Urinary bladder (tissue), 4 donors: ENCODE results near the gene TMED6. TPM values are rescaled to one million over a fixed set of nuclear protein-coding genes. Genes with fewer than 3 reads are reported as not detected.
A peak's percentile ranks its signal among the peaks of the same experiment; 100 is the strongest.

Source experiments
- DNase-seq: peaks from one replicate; pipeline ENCODE4 v3.0.0-alpha.2; 2015; ENCODE audit errors: extremely low spot score
- H3K27ac ChIP-seq: one replicate; pipeline ENCODE4 v1.5.1; 2013; ENCODE audit warnings: low read depth, mild to moderate bottlenecking, moderate library complexity
- H3K36me3 ChIP-seq: one replicate; pipeline ENCODE4 v1.6.1; 2013; ENCODE audit warnings: mild to moderate bottlenecking, moderate library complexity; ENCODE audit not compliant: insufficient read depth
- H3K4me1 ChIP-seq: one replicate; pipeline ENCODE4 v1.6.1; 2013; ENCODE audit warnings: mild to moderate bottlenecking, moderate library complexity; ENCODE audit not compliant: insufficient read depth
- H3K4me3 ChIP-seq: one replicate; pipeline ENCODE4 v1.5.1; 2013; ENCODE audit warnings: low read depth, low read length
- WGBS: extraction: QIAGEN DNeasy Blood & Tissue Kit; methylation state at CpG from one replicate; pipeline ENCODE4 v1.1.7; 2013; 5-methylcytosine and 5-hydroxymethylcytosine counted together
- polyA plus RNA-seq: library from polyadenylated mRNA; stranded (reverse); fragments of 200-250 nt; gene quantifications from one replicate; pipeline ENCODE4 v1.2.3, GENCODE V29; 2013
- total RNA-seq: library from RNA; depleted of rRNA; stranded (reverse); fragments of >200 nt; gene quantifications from one replicate; pipeline ENCODE4 v1.2.3, GENCODE V29; 2014
- donor health status: healthy with polysubstance abuse.
- donor health status: healthy.

Gene TMED6
- total RNA-seq (not detected), polyA plus RNA-seq (0.09 TPM)

DNA sequence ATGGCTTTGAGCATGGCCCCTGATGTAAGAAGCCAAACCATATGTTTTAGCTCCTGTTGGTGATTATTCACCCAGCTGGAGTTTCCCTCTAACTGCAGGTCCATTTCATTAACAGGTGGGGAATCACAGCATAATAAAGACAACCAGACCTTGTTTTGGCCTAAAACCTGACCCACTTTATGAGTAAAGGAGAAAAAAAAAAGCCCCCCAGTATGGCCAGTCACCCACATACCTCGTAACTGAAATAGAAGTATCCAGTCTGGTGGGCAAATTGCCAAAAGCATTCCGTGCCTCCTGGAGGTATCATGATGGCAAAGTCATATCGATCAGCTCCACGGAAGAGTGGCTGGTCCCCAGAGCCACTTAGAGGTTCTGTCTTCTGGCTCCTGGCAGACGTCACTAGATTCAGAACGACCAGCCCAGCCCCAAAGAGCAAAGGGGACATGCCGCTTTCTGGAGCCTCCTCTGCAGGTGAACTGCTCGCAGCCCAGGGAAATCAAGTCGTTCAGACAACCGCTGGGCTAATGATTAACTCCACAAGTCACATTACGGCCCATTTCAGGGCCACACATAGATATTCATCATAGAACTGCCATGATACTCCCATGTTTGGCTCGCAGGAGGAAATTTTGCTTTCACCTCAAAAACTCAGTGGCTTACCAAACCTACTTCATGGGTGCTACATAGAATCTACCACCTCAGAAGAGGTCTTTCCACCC is at the start of gene TMED6:
Gene TMED6, minus strand, starts transcription at position 478 of the 719 bp plus-strand sequence. Its CDS starts 33 bp downstream, at position 445.
- H3K4me3 ChIP-seq, result no peak within 1 kb of the TSS
- peaks cover 3% of the 10 kb centered on the region for H3K36me3 ChIP-seq
- 85% methylated on average over 12 of the region's 12 CpGs for WGBS
- H3K4me1 ChIP-seq, result no peaks in the 10 kb centered on the region
- no peak for DNase-seq
- no peak within 1 kb of the TSS for H3K27ac ChIP-seq

- H3K4me3 ChIP-seq, result no peak overlapping the region
- 54% methylated on average over 3 of the region's 3 CpGs for WGBS
- DNase-seq, result no peak
- H3K36me3 ChIP-seq, result no peaks in the 10 kb centered on the region
- H3K27ac ChIP-seq, result peak overlapping the region; percentile 3
- H3K4me1 ChIP-seq, result peaks cover 2% of the 10 kb centered on the region
Observed at GRCh38 chr16:69399361-69399760, 47.8 kb upstream of the TMED6 start.

DNA sequence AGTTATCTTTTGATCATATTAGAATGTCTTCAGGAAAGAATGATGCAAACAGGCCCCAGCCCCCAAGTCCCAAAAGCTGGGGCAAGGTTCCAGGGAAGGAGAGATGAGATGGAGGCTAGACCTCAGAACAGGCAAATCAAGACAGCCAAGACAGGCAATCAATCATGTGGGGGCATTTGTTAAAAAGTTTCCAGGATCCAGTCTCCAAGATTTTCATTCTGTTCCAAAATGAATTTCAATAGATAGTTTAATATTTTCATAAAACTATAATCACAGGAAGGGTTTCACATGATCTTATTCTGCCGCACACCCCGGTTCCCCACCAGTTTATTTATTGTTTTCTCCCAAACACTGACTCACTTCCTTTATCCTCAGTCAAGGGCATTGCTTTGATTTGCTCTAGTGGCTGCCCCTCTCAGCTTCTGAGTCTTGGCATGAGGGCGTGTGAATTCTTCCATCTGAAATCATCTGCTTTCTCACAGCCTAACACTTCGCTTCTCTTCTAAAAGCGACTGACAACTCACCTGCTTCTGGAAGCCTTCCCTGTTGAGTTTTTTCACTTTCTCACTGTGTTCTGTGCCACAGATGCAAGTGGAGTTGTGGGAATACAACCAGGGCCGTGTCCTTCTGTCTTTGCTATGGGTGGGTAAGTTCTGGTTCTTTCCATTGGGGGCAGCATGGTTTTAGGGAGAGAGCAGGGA is 46.4 kb upstream of the TMED6 start:
- WGBS, result 42% methylated on average over 6 of the region's 6 CpGs
- no peak for DNase-seq
- Histone ChIP-seq H3K36me3 (no peaks in the 10 kb centered on the region), H3K4me3 (no peak overlapping the region), H3K27ac (peak overlapping the region; percentile 49), H3K4me1 (peaks cover 2% of the 10 kb centered on the region)

DNA sequence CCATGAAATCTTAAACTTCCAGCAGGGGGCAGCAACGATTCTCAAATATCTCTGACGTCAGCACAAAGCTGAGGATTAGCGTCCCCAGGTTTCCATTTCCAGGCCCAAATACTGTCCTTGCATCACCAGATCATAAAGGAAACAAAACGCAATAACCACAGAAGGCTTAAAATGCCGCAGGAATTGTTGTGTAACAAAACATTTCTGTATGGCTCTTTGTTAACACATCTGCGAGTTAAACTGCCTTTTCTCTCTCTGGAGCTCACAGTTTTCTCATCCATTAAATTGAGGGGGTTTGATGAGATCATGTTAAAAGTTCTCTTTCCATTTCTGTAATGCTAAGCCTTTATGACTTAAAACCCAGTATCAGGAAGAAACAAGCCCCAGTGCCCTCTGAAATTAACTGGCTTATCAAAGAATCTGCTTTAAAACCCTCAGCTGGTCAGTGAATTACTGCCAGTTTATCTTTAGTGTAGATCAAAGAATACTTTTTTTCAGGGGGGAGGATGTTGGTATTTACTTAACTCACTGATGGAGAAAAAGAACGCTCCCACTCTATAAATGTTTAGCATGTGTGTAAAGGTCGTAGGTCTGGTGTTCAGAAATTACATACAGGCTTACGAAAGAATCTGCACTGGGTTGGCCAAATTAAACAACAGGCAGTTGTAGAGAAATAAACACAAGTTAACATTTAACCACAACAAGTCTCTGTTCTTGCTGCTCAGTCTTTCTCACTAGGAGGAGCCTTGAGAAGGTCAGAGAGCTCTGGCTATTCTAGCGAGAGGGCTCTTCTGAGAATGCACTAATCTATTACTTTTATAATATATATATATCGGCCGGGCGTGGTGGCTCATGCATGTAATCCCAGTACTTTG is 44.8 kb upstream of the TMED6 start:
- H3K4me3 ChIP-seq, result no peak overlapping the region
- DNase-seq, result peak; percentile 92

GRCh38 chr16:69395859-69396186 is 44.2 kb upstream of the TMED6 start:
- H3K4me3 ChIP-seq, result no peak overlapping the region
- no peaks in the 10 kb centered on the region for H3K36me3 ChIP-seq
- no peak for DNase-seq
- peaks cover 2% of the 10 kb centered on the region for H3K4me1 ChIP-seq
- no peak overlapping the region for H3K27ac ChIP-seq

More for the DNA sequence above, 44.8 kb upstream of the TMED6 start:
- Histone ChIP-seq H3K27ac (peak overlapping the region; percentile 63), H3K36me3 (no peaks in the 10 kb centered on the region), H3K4me1 (peaks cover 2% of the 10 kb centered on the region)
- WGBS, result 19% methylated on average over 13 of the region's 13 CpGs

- H3K27ac ChIP-seq, result no peak overlapping the region
- no peak for DNase-seq
- WGBS, result 64% methylated on average over 10 of the region's 10 CpGs
- H3K4me3 ChIP-seq, result no peak overlapping the region
- peaks cover 2% of the 10 kb centered on the region for H3K4me1 ChIP-seq
- no peaks in the 10 kb centered on the region for H3K36me3 ChIP-seq
Observed at GRCh38 chr16:69393898-69394849, 42.6 kb upstream of the TMED6 start.

- no peak for DNase-seq
- Histone ChIP-seq H3K4me3 (no peak overlapping the region), H3K27ac (peak overlapping the region; percentile 16), H3K4me1 (no peaks in the 10 kb centered on the region), H3K36me3 (peaks cover 2% of the 10 kb centered on the region)
- WGBS, result 66% methylated on average over 1 of the region's 1 CpG
Observed at GRCh38 chr16:69386596-69386995, 35.0 kb upstream of the TMED6 start.

DNA sequence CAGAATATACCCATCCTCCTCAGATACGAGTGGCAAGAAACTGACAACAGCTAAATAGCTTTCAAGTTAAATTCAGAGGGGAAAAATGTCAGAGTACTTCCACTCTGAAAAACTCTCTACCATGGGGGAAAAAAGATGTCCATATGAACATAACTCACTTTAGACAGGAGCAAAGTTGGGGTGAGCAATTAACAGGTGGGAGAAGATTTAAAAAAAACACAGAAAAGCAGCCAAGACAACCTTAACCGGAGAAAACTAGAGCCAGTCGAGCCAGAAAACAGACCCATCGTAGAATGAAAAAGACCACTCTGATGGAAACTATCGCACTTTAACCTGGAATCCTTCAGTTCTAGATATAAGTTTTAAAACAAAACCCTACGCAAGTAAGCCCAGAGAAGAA is 33.4 kb upstream of the TMED6 start:
- Histone ChIP-seq H3K4me1 (peaks cover 1% of the 10 kb centered on the region), H3K4me3 (peak overlapping the region; percentile 97), H3K27ac (peak overlapping the region; percentile 97), H3K36me3 (peaks cover 2% of the 10 kb centered on the region)
- DNase-seq, result no peak
- WGBS, result 5% methylated on average over 6 of the region's 6 CpGs

DNA sequence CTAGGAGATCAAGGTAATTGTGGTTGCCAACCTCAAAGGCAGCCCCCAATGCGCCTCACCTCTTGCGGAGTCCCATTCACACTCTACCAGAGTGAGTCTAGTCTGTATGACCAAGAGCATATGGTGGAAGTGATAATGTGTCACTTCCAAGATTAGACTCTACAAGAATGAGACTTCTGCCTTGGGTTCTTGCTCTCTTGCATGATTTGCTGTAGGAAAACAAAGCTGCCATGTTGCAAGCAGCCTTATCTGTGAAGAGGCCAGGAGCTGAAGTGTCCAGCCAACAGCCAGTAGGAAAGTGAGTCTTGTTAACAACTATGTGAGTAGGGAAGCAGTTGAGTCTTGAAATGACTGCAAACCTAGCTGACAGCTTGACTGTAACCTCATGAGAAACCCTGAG is 30.8 kb upstream of the TMED6 start:
- no peak for DNase-seq
- H3K4me3 ChIP-seq, result no peak overlapping the region
- H3K36me3 ChIP-seq, result peaks cover 4% of the 10 kb centered on the region
- 97% methylated on average over 2 of the region's 2 CpGs for WGBS
- H3K27ac ChIP-seq, result no peak overlapping the region
- peaks cover 1% of the 10 kb centered on the region for H3K4me1 ChIP-seq

- H3K36me3 ChIP-seq, result peaks cover 5% of the 10 kb centered on the region
- WGBS, result 76% methylated on average over 2 of the region's 2 CpGs
- DNase-seq, result no peak
Observed at GRCh38 chr16:69381231-69381630, 29.6 kb upstream of the TMED6 start.

DNA sequence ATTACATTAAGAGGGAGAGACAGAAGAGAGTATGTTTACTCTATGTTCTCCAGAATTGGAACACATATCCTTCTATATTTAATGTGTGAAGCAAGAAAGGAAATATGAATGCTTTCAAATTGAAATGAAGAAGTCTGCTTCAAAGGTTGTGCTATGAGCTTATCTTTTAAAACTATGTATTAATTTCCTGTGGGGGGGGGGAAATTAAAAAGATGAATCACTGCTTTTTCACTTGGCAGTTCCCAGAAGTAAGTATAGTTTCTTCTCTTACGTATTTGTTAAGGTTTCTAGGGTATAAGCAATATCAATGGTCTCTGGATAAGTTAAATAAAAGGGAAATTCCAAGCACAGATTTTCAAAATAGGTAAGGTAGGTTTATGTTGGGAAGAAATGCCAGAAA is 27.2 kb upstream of the TMED6 start:
- no peak for DNase-seq
- H3K27ac ChIP-seq, result no peak overlapping the region
- 79% methylated on average over 1 of the region's 1 CpG for WGBS
- H3K36me3 ChIP-seq, result peaks cover 5% of the 10 kb centered on the region
- H3K4me1 ChIP-seq, result peaks cover 1% of the 10 kb centered on the region
- H3K4me3 ChIP-seq, result no peak overlapping the region

More at GRCh38 chr16:69381231-69381630, 29.6 kb upstream of the TMED6 start:
- Histone ChIP-seq H3K27ac (no peak overlapping the region), H3K4me3 (no peak overlapping the region), H3K4me1 (peaks cover 1% of the 10 kb centered on the region)

- Histone ChIP-seq H3K4me1 (peaks cover 1% of the 10 kb centered on the region), H3K4me3 (no peak overlapping the region), H3K36me3 (peaks cover 4% of the 10 kb centered on the region), H3K27ac (no peak overlapping the region)
- DNase-seq, result no peak
- 87% methylated on average over 1 of the region's 1 CpG for WGBS
Observed at GRCh38 chr16:69378036-69378435, 26.4 kb upstream of the TMED6 start.
